ENCODE measurements around the gene TEKTIP1. TPM values are rescaled to one million over a fixed set of nuclear protein-coding genes. Genes with fewer than 3 reads are reported as not detected.
"Not testable (repeated sequence)": the region's sequence is repeated elsewhere in the genome, so short reads cannot be mapped to it uniquely, and the experiment has no call there.

TEKTIP1 gene
- total and polyA plus RNA-seq, 5 experiments from 2014 or later, result 0.45 to 12.5 (median 8.8) TPM; not detected in 2

- Mint-ChIP-seq H3K27ac (no peak overlapping the region), H3K27me3 (no peaks in the 10 kb centered on the region), H3K4me1 (peaks cover 5 to 21% (median 13%) of the 10 kb centered on the region in 4 donors), H3K9me3 (peaks cover 0 to 1% (median 0%) of the 10 kb centered on the region in 9 donors), H3K4me3 (no peak overlapping the region), H3K36me3 (peaks cover 0 to 8% (median 5%) of the 10 kb centered on the region in 3 donors)
- POLR2A ChIA-PET, result no interaction called here
- no peak for DNase-seq
- no peak for ATAC-seq
Measured at GRCh38 chr19:3576696-3577443, 37.9 kb downstream of the TEKTIP1 start.

- POLR2A ChIA-PET, result no interaction called here
- no peak for ATAC-seq
- Mint-ChIP-seq H3K9me3 (peaks cover 0 to 1% (median 0%) of the 10 kb centered on the region in 9 donors), H3K4me1 (peaks cover 4 to 13% (median 7%) of the 10 kb centered on the region in 4 donors), H3K36me3 (peaks cover 0 to 8% (median 5%) of the 10 kb centered on the region in 3 donors), H3K27ac (no peak overlapping the region), H3K4me3 (no peak overlapping the region), H3K27me3 (no peaks in the 10 kb centered on the region)
- no peak for DNase-seq
Measured at GRCh38 chr19:3577723-3578344, 38.9 kb downstream of the TEKTIP1 start.

- H3K4me3 Mint-ChIP-seq, result no peak overlapping the region
- no peaks in the 10 kb centered on the region for H3K27me3 Mint-ChIP-seq
- H3K27ac Mint-ChIP-seq, result no peak overlapping the region
- H3K36me3 Mint-ChIP-seq, result peaks cover 0 to 8% (median 5%) of the 10 kb centered on the region in 3 donors
- POLR2A ChIA-PET, result interaction anchor here (0.5 kb wide), 1 partner anchor 29 kb away, joined by 3 read pairs; no protein-coding TSS in a partner anchor
- H3K4me1 Mint-ChIP-seq, result peaks cover 4 to 13% (median 6%) of the 10 kb centered on the region in 4 donors
- DNase-seq (no peak), ATAC-seq (no peak)
- H3K9me3 Mint-ChIP-seq, result peaks cover 0 to 1% (median 0%) of the 10 kb centered on the region in 9 donors
Measured at GRCh38 chr19:3578390-3578789, 39.4 kb downstream of the TEKTIP1 start.

- H3K9me3 Mint-ChIP-seq, result peaks cover 0 to 1% (median 0%) of the 10 kb centered on the region in 9 donors
- H3K4me3 Mint-ChIP-seq, result no peak overlapping the region
- peaks cover 0 to 1% (median under 1%) of the 10 kb centered on the region in 3 donors for H3K36me3 Mint-ChIP-seq
- POLR2A ChIA-PET, result interaction anchor here (0.6 kb wide), 1 partner anchor 23 kb away, joined by 3 read pairs; the partner anchor contains the start of gene MFSD12
- H3K27ac Mint-ChIP-seq, result peak overlapping the region in 2 of 10 donors; percentile 33 to 34
- H3K27me3 Mint-ChIP-seq, result no peaks in the 10 kb centered on the region
- DNase-seq (no peak), ATAC-seq (no peak)
- H3K4me1 Mint-ChIP-seq, result peaks cover 0 to 2% (median under 1%) of the 10 kb centered on the region in 4 donors
Measured at GRCh38 chr19:3580156-3580934, 41.4 kb downstream of the TEKTIP1 start.

GRCh38 chr19:3581792-3582191 lies 42.8 kb downstream of the TEKTIP1 start:
- not testable (repeated sequence) for H3K27me3 Mint-ChIP-seq, H3K36me3 Mint-ChIP-seq, H3K9me3 Mint-ChIP-seq, DNase-seq, H3K4me3 Mint-ChIP-seq, ATAC-seq, H3K27ac Mint-ChIP-seq, H3K4me1 Mint-ChIP-seq
- POLR2A ChIA-PET, result interaction anchor here (1.2 kb wide), 1 partner anchor 40 kb away, joined by 4 read pairs; no protein-coding TSS in a partner anchor

- not testable (repeated sequence) for H3K36me3 Mint-ChIP-seq, H3K4me3 Mint-ChIP-seq, H3K4me1 Mint-ChIP-seq, H3K9me3 Mint-ChIP-seq, DNase-seq, ATAC-seq, H3K27me3 Mint-ChIP-seq
- POLR2A ChIA-PET, result interaction anchor here (1.0 to 3.5 kb wide), 7 partner anchors 20 to 41 kb away, joined by 5 to 39 read pairs (median 7); partner anchors contain the start of gene MFSD12
- H3K27ac Mint-ChIP-seq, result peak overlapping the region in 2 of 10 donors; percentile 15 to 48
Measured at GRCh38 chr19:3584036-3584802, 45.2 kb downstream of the TEKTIP1 start.

DNA sequence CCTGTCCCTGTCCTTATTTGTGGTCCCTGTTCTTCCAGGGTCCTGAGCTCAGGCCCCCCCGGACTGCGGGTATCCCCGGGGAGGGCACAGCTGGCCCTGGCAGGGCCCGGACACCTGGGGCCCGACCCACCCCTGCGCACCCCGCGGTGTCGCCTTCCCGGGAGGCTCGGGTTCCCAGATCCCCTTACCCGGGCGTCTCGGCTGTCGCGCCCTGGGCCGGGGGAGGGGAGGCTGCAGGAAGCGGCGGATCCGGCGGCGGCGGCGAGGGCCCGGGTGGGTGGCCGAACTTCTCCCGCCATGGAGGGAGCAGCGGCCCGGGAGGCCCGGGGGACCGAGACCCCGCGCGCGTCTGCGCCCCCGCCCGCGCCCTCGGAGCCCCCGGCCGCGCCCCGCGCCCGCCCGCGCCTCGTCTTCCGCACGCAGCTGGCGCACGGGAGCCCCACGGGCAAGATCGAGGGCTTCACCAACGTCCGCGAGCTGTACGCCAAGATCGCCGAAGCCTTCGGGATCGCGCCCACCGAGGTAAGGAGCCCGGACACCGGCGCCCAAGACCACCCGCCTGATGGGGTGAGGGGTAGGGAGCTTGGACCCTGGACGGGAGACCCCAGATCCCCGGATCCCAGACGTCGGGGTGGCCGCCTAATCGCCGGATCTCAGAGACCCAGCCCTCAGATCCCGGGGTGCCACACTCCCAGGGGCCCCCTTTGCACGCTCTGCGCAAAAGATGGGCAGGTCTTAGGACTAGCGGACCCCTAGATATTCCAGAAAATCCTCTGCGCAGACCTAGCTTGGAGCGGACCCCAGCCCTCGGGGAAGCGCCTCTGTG lies 46.5 kb downstream of the TEKTIP1 start, which contains the start of gene GIPC3:
Gene GIPC3 (plus strand): TSS at position 178 of the 826 bp plus-strand sequence. CDS start 120 bp downstream, at position 298.
- Mint-ChIP-seq H3K4me1 (peaks cover 0 to 3% (median 0%) of the 10 kb centered on the region in 4 donors), H3K36me3 (no peaks in the 10 kb centered on the region), H3K27me3 (no peaks in the 10 kb centered on the region), H3K9me3 (peaks cover 0 to 1% (median 0%) of the 10 kb centered on the region in 9 donors), H3K4me3 (peak within 1 kb of the TSS; percentile 56 to 79 (median 66)), H3K27ac (peak within 1 kb of the TSS in 3 of 10 donors; percentile 15 to 48 (median 43))
- POLR2A ChIA-PET, result interaction anchor here (0.6 to 3.5 kb wide), 14 partner anchors 9 to 304 kb away, joined by 3 to 39 read pairs (median 5); partner anchors contain the start of genes HMG20B and MFSD12
- ATAC-seq, result peak; percentile 40 to 70
- DNase-seq, result peak in 2 of 10 donors; percentile 19 to 32

DNA sequence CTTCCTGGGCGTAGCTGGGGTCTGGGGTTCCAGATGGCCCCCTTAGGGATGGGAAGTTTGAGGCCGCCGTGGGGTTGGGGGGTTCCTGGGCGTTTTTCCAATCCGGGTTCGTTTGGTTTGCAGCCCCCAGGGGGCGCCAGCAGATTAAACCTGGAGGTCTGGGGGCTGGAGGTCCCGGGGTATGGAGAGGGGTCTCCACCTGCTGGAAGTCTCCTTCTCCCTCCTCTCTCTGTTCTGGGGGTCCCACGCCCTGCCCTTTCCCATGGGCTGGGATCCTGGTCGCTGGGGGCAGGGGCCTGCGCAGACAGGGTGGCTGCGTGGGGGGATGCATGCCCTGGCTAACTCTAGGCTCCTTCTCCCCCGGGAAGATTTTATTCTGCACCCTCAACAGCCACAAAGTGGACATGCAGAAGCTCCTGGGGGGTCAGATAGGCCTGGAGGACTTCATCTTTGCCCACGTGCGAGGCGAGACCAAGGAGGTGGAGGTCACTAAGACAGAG lies 47.2 kb downstream of the TEKTIP1 start:
- peak overlapping the region; percentile 56 to 79 (median 66) for H3K4me3 Mint-ChIP-seq
- ATAC-seq, result peak; percentile 60 to 72
- no peaks in the 10 kb centered on the region for H3K9me3 Mint-ChIP-seq
- no peaks in the 10 kb centered on the region for H3K27me3 Mint-ChIP-seq
- no peaks in the 10 kb centered on the region for H3K36me3 Mint-ChIP-seq
- DNase-seq, result peak; percentile 26 to 79 (median 56)
- POLR2A ChIA-PET, result interaction anchor here (0.8 to 3.5 kb wide), 13 partner anchors 12 to 315 kb away, joined by 3 to 39 read pairs (median 4); partner anchors contain the start of genes HMG20B and MFSD12
- peaks cover 0 to 3% (median 0%) of the 10 kb centered on the region in 4 donors for H3K4me1 Mint-ChIP-seq
- H3K27ac Mint-ChIP-seq, result peak overlapping the region in 2 of 10 donors; percentile 19 to 43

- Mint-ChIP-seq H3K4me3 (peak overlapping the region in 3 of 10 donors; percentile 26 to 65 (median 29)), H3K9me3 (no peaks in the 10 kb centered on the region), H3K27ac (peak overlapping the region in 1 of 10 donors; percentile 50), H3K27me3 (no peaks in the 10 kb centered on the region), H3K36me3 (no peaks in the 10 kb centered on the region), H3K4me1 (peaks cover 0 to 3% (median 0%) of the 10 kb centered on the region in 4 donors)
- DNase-seq (no peak), ATAC-seq (no peak)
- POLR2A ChIA-PET, result interaction anchor here (1.0 to 3.5 kb wide), 6 partner anchors 14 to 316 kb away, joined by 3 to 39 read pairs (median 9); partner anchors contain the start of gene MFSD12
Measured at GRCh38 chr19:3586707-3587346, 47.9 kb downstream of the TEKTIP1 start.

DNA sequence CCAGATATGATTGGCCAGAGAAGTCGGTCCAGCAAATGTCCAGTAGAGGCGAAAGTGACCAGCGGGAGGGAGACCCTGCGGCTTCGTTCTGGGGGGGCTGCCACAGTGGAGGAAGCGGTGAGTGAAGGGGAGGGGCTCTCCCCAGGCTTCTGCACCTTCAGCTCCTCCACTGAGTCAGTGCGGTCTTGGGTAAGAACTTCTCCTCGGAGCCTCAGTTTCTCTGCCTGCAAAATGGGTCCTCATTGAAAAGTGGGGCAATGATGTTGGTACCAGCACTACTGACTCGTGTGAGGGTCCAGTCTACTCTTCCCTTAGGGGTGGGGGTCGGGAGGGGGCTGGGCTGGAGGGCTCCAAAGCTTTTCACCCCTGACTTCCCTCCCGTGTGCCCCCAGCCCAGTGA lies 50.5 kb downstream of the TEKTIP1 start:
- no peak for ATAC-seq
- no peaks in the 10 kb centered on the region for H3K9me3 Mint-ChIP-seq
- H3K4me1 Mint-ChIP-seq, result peaks cover 0 to 5% (median 2%) of the 10 kb centered on the region in 4 donors
- H3K4me3 Mint-ChIP-seq, result no peak overlapping the region
- H3K27ac Mint-ChIP-seq, result peak overlapping the region in 5 of 10 donors; percentile 27 to 67 (median 46)
- POLR2A ChIA-PET, result interaction anchor here (1.8 kb wide), 1 partner anchor 19 kb away, joined by 8 read pairs; no protein-coding TSS in a partner anchor
- no peaks in the 10 kb centered on the region for H3K27me3 Mint-ChIP-seq
- no peak for DNase-seq
- peaks cover 0 to 3% (median 0%) of the 10 kb centered on the region in 3 donors for H3K36me3 Mint-ChIP-seq
